Karpas-422 (cell line): ENCODE measurements around the gene TTK. TPM values are rescaled to one million over a fixed set of nuclear protein-coding genes. Genes with fewer than 3 reads are reported as not detected.
"Not testable (repeated sequence)": the region's sequence is repeated elsewhere in the genome, so short reads cannot be mapped to it uniquely, and the experiment has no call there.

Experiments used
- DNase-seq: peaks from one replicate; pipeline ENCODE4 v3.0.0-alpha.2; 2015
- H2AFZ ChIP-seq: fragments of 200-600 bp; sonication (generic); 2 replicates; pipeline ENCODE4 v1.6.1; 2014; ENCODE audit warnings: antibody characterized with exemption, low read length, mixed read lengths
- H3K27ac ChIP-seq: fragments of 200-600 bp; sonication (generic); 2 replicates; pipeline ENCODE4 v1.5.1; 2014; ENCODE audit warnings: mild to moderate bottlenecking, low read length, moderate library complexity
- H3K27me3 ChIP-seq: fragments of 200-600 bp; sonication (generic); 2 replicates; pipeline ENCODE4 v1.6.1; 2014; ENCODE audit warnings: low read length, mixed read lengths
- H3K36me3 ChIP-seq: fragments of 200-600 bp; sonication (generic); 2 replicates; pipeline ENCODE4 v1.6.1; 2014; ENCODE audit warnings: low read length, mixed read lengths; ENCODE audit not compliant: insufficient read depth
- H3K4me1 ChIP-seq: fragments of 200-600 bp; sonication (generic); 2 replicates; pipeline ENCODE4 v1.6.1; 2014; ENCODE audit warnings: mild to moderate bottlenecking, low read length, mixed read lengths
- H3K4me2 ChIP-seq: fragments of 200-600 bp; sonication (generic); 2 replicates; pipeline ENCODE4 v1.6.1; 2014; ENCODE audit warnings: low read length, low read depth, mild to moderate bottlenecking; ENCODE audit not compliant: poor library complexity, severe bottlenecking
- H3K4me3 ChIP-seq: fragments of 200-600 bp; sonication (generic); 2 replicates; pipeline ENCODE4 v1.5.1; 2014; ENCODE audit warnings: mild to moderate bottlenecking, antibody characterized with exemption, low read length, mixed read lengths
- H3K79me2 ChIP-seq: fragments of 200-600 bp; sonication (generic); 2 replicates; pipeline ENCODE4 v1.6.1; 2014; ENCODE audit warnings: mild to moderate bottlenecking, low read length, mixed read lengths
- H3K9ac ChIP-seq: fragments of 200-600 bp; sonication (generic); 2 replicates; pipeline ENCODE4 v1.6.0; 2014; ENCODE audit warnings: low read length
- H3K9me2 ChIP-seq: fragments of 200-600 bp; sonication (generic), shearing (Covaris generic); replicated peaks from 2 replicates; pipeline ENCODE4 v1.6.0; 2014; ENCODE audit warnings: mild to moderate bottlenecking, low read length, moderate library complexity; ENCODE audit not compliant: insufficient read depth
- H3K9me3 ChIP-seq: fragments of 300-700, 200-600 bp; sonication (generic); 2 replicates; pipeline ENCODE4 v1.6.1; 2014; ENCODE audit warnings: low read length, mixed read lengths
- H4K20me1 ChIP-seq: fragments of 200-600 bp; sonication (generic); 2 replicates; pipeline ENCODE4 v1.6.1; 2014; ENCODE audit warnings: mild to moderate bottlenecking, antibody characterized with exemption, low read length, low read depth; ENCODE audit not compliant: insufficient read depth
- total RNA-seq: library from RNA; depleted of rRNA; stranded (reverse); fragments of >200 nt; shearing (Covaris generic); gene quantifications from 2 replicates; pipeline ENCODE4 v1.2.3, GENCODE V29; 2014; ENCODE audit warnings: low replicate concordance

TTK gene
- total RNA-seq, 1 experiment from 2014 or later = 52.0 TPM

DNA sequence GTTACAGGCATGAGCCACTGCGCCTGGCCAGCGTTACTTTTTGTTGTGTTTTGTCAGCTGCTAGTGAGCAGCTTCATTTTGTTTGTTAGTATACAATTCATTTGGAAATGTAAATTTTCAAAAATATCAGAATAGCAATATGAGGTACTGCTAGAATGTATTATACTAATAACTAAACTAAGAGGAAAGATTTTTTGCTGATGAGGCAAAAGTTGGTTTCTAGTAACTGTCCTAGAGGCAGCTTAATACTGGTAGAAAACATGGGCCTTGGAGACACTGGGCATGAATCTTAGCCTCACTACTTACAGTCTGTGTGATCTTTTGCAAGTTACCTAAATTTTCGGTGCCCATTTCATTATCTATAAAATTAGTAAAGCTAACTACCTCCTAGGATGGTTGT lies 24.1 kb downstream of the TTK start:
- Histone ChIP-seq H3K9me3 (no peaks in the 10 kb centered on the region), H3K9me2 (no peaks in the 10 kb centered on the region), H3K4me3 (no peak overlapping the region), H4K20me1 (no peaks in the 10 kb centered on the region), H3K4me2 (no peak overlapping the region), H3K27me3 (no peaks in the 10 kb centered on the region), H3K79me2 (peaks cover 28% of the 10 kb centered on the region), H3K36me3 (peaks cover 71% of the 10 kb centered on the region), H3K4me1 (no peaks in the 10 kb centered on the region), H3K27ac (no peak overlapping the region), H2AFZ (no peak overlapping the region), H3K9ac (no peak overlapping the region)
- DNase-seq = no peak

GRCh38 chr6:80029470-80029869 lies 25.0 kb downstream of the TTK start:
- Histone ChIP-seq H3K4me3 (no peak overlapping the region), H4K20me1 (no peaks in the 10 kb centered on the region), H3K79me2 (peaks cover 20% of the 10 kb centered on the region), H3K4me1 (no peaks in the 10 kb centered on the region), H3K9me2 (no peaks in the 10 kb centered on the region), H3K27ac (no peak overlapping the region), H3K9me3 (no peaks in the 10 kb centered on the region), H3K9ac (no peak overlapping the region), H3K4me2 (no peak overlapping the region), H3K27me3 (no peaks in the 10 kb centered on the region), H3K36me3 (peaks cover 68% of the 10 kb centered on the region), H2AFZ (no peak overlapping the region)
- no peak for DNase-seq

DNA sequence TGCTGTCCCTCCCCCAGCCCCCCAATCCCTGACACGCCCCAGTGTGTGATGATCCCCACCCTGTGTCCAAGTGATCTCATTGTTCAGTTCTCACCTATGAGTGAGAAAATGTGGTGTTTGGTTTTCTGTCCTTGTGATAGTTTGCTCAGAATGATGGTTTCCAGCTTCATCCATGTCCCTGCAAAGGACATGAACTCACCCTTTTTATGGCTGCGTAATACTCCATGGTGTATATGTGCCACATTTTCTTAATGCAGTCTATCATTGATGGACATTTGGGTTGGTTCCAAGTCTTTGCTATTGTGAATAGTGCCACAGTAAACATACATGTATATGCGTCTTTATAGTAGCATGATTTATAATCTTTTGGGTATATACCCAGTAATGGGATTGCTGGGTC lies 43.8 kb downstream of the TTK start:
- H3K79me2 ChIP-seq, H3K9ac ChIP-seq, H3K9me3 ChIP-seq, H3K27me3 ChIP-seq, H3K27ac ChIP-seq, H3K4me2 ChIP-seq, H3K9me2 ChIP-seq, H2AFZ ChIP-seq, H3K4me3 ChIP-seq, H3K4me1 ChIP-seq, DNase-seq, H4K20me1 ChIP-seq: not testable (repeated sequence)
- H3K36me3 ChIP-seq = peaks cover 40% of the 10 kb centered on the region

- Histone ChIP-seq H3K9me3 (no peaks in the 10 kb centered on the region), H3K4me2 (no peak overlapping the region), H3K36me3 (no peaks in the 10 kb centered on the region), H3K79me2 (no peaks in the 10 kb centered on the region), H4K20me1 (no peaks in the 10 kb centered on the region), H3K4me3 (no peak overlapping the region), H2AFZ (no peak overlapping the region), H3K4me1 (no peaks in the 10 kb centered on the region), H3K9me2 (no peaks in the 10 kb centered on the region), H3K27me3 (no peaks in the 10 kb centered on the region), H3K27ac (no peak overlapping the region), H3K9ac (no peak overlapping the region)
- no peak for DNase-seq
These were observed 56.3 kb downstream of the TTK start for GRCh38 chr6:80060774-80061173.

- not testable (repeated sequence) for H3K79me2 ChIP-seq, H3K36me3 ChIP-seq, H3K9me2 ChIP-seq, H4K20me1 ChIP-seq, H3K4me2 ChIP-seq, H3K4me3 ChIP-seq, H3K27me3 ChIP-seq, H2AFZ ChIP-seq, H3K27ac ChIP-seq, DNase-seq, H3K9ac ChIP-seq, H3K9me3 ChIP-seq, H3K4me1 ChIP-seq
These were observed 63.7 kb downstream of the TTK start for GRCh38 chr6:80068146-80068545.

DNA sequence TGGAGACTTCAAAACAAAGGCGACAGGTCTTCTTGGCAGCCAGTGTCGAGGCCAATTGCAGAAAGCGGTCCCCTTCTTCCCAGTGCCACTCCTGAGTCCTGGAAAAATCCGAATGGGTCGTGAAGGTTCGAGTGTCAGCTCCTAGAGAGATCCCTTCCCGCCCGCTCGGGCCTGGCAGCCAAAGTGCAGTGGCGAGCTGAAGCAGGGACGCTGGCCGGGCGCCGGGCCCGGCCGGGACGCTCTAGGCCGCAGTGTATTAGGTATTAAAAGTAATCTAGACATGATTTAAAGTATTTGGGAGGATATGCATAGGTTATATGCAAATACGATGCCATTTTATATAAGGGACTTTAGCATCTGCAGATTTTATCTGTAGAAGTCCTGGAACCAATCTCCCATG lies 66.0 kb downstream of the TTK start:
- not testable (repeated sequence) for H3K9me3 ChIP-seq, DNase-seq, H3K4me1 ChIP-seq, H3K36me3 ChIP-seq, H4K20me1 ChIP-seq, H3K27ac ChIP-seq, H3K27me3 ChIP-seq, H3K79me2 ChIP-seq, H2AFZ ChIP-seq, H3K4me3 ChIP-seq, H3K9me2 ChIP-seq, H3K9ac ChIP-seq, H3K4me2 ChIP-seq

- DNase-seq = no peak
- H3K27me3 ChIP-seq = no peaks in the 10 kb centered on the region
These were observed 72.6 kb downstream of the TTK start for GRCh38 chr6:80077067-80077466.

DNA sequence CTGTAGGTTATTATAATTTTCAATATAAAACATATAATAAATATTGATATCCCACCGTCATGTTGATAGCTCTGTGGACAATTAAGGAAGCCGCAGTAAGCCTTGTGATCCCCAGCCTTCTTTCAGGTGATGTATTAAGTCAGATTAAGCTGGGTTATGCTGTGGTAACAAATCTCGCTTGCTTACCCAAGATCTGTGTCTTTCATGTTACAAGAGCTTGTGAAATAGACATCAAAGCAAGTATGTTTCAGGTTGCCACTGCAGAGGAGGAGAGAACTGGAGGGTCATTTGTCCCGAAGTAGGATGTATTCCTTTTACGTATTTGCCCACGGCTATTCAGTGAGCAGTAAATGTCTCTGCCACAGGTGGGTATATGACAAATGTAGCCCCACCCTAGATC lies 84.2 kb downstream of the TTK start:
- Histone ChIP-seq H3K27me3 (no peaks in the 10 kb centered on the region), H3K36me3 (no peaks in the 10 kb centered on the region), H4K20me1 (no peaks in the 10 kb centered on the region), H3K9me2 (no peaks in the 10 kb centered on the region), H3K79me2 (no peaks in the 10 kb centered on the region), H3K4me1 (no peaks in the 10 kb centered on the region), H2AFZ (no peak overlapping the region), H3K4me2 (no peak overlapping the region), H3K27ac (no peak overlapping the region), H3K4me3 (no peak overlapping the region), H3K9ac (no peak overlapping the region), H3K9me3 (no peaks in the 10 kb centered on the region)
- DNase-seq = no peak

More at GRCh38 chr6:80077067-80077466, 72.6 kb downstream of the TTK start:
- Histone ChIP-seq H3K36me3 (no peaks in the 10 kb centered on the region), H3K9ac (no peak overlapping the region), H3K4me1 (peaks cover 11% of the 10 kb centered on the region), H3K4me2 (no peak overlapping the region), H3K79me2 (no peaks in the 10 kb centered on the region), H3K9me2 (no peaks in the 10 kb centered on the region), H3K27ac (no peak overlapping the region), H3K9me3 (no peaks in the 10 kb centered on the region), H2AFZ (no peak overlapping the region), H4K20me1 (no peaks in the 10 kb centered on the region), H3K4me3 (no peak overlapping the region)

DNA sequence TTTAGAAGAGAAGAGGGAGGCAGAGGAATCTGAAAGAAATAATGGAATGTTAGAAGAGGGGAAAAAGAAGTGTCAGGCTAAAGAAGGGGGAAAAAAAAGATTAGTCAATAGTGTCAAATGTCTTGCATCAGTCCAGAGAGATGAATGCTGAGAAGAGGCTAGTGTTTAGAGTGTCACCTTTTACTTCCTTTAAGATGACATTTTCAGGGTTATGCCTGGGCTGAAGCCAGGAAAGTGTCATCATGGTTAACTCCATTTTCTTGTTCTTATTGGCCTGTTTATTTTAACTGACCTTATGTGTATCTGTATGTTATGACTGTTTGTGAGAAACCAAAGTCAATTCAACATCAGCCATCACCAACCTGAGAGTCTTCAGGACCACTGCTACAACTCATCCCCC lies 87.1 kb downstream of the TTK start:
- H3K9me2 ChIP-seq = no peaks in the 10 kb centered on the region
- H4K20me1 ChIP-seq = no peaks in the 10 kb centered on the region
- no peaks in the 10 kb centered on the region for H3K27me3 ChIP-seq
- no peaks in the 10 kb centered on the region for H3K4me1 ChIP-seq
- no peak overlapping the region for H3K4me3 ChIP-seq
- H3K4me2 ChIP-seq = no peak overlapping the region
- no peaks in the 10 kb centered on the region for H3K79me2 ChIP-seq
- no peak overlapping the region for H2AFZ ChIP-seq
- H3K9ac ChIP-seq = no peak overlapping the region
- DNase-seq = no peak
- no peaks in the 10 kb centered on the region for H3K36me3 ChIP-seq
- H3K9me3 ChIP-seq = no peaks in the 10 kb centered on the region
- no peak overlapping the region for H3K27ac ChIP-seq
